ENCODE measurements around the gene SDHD. TPM values are rescaled to one million over a fixed set of nuclear protein-coding genes. Genes with fewer than 3 reads are reported as not detected.

Gene SDHD
- total and polyA plus RNA-seq, 8 donors: 28.5 to 53.1 (median 39.7) TPM

- no peaks in the 10 kb centered on the region for H3K9me3 ChIP-seq
- no peaks in the 10 kb centered on the region for H3K4me1 ChIP-seq
- peaks cover 0 to 31% (median 0%) of the 10 kb centered on the region in 3 donors for H3K36me3 ChIP-seq
- intact Hi-C loops (cut with DNase I): no loop called here
- no peaks in the 10 kb centered on the region for H3K27me3 ChIP-seq
- FAIRE-seq (no peak), ATAC-seq (no peak), DNase-seq (no peak)
- no peak overlapping the region for H3K27ac ChIP-seq
- H3K4me3 ChIP-seq: no peak overlapping the region
- TF ChIP-seq CTCF (IDR thresholded peaks at IDR 0.05): no peak
- 73 to 86% methylated on average over 4 of the region's 4 CpGs for WGBS, 2 donors
Measured at GRCh38 chr11:112057170-112057569, 29.5 kb upstream of the SDHD start.

GRCh38 chr11:112058103-112058502 lies 28.6 kb upstream of the SDHD start:
- Histone ChIP-seq H3K27ac (no peak overlapping the region), H3K36me3 (peaks cover 0 to 28% (median 0%) of the 10 kb centered on the region in 3 donors), H3K4me1 (no peaks in the 10 kb centered on the region), H3K9me3 (no peaks in the 10 kb centered on the region), H3K4me3 (no peak overlapping the region), H3K27me3 (no peaks in the 10 kb centered on the region)
- no peak for FAIRE-seq
- TF ChIP-seq CTCF (IDR thresholded peaks at IDR 0.05): no peak
- intact Hi-C loops (cut with DNase I): no loop called here
- 22 to 44% methylated on average over 1 of the region's 1 CpG for WGBS, 2 donors
- DNase-seq: no peak
- no peak for ATAC-seq

- DNase-seq (no peak), FAIRE-seq (no peak), ATAC-seq (no peak)
- 83 to 93% methylated on average over 1 of the region's 1 CpG for WGBS, 2 donors
- intact Hi-C loops (cut with DNase I): no loop called here
- Histone ChIP-seq H3K4me3 (no peak overlapping the region), H3K27ac (no peak overlapping the region), H3K36me3 (peaks cover 0 to 18% (median 0%) of the 10 kb centered on the region in 3 donors), H3K4me1 (no peaks in the 10 kb centered on the region), H3K27me3 (no peaks in the 10 kb centered on the region), H3K9me3 (no peaks in the 10 kb centered on the region)
- TF ChIP-seq CTCF (IDR thresholded peaks at IDR 0.05): no peak
Measured at GRCh38 chr11:112062923-112063322, 23.8 kb upstream of the SDHD start.

GRCh38 chr11:112073941-112074811 lies 12.5 kb upstream of the SDHD start, which contains the start of the genes NKAPD1 and PIH1D2:
NKAPD1 (plus strand) TSS chr11:112074299; CDS start chr11:112075575, 1,276 bp downstream.
PIH1D2 (minus strand) TSS chr11:112074017; CDS start chr11:112073174, 843 bp downstream.
- H3K4me1 ChIP-seq: peaks cover 0 to 8% (median 3%) of the 10 kb centered on the region in 3 donors
- no peaks in the 10 kb centered on the region for H3K9me3 ChIP-seq
- H3K4me3 ChIP-seq: peak within 1 kb of the TSS; percentile 38 to 94 (median 72)
- no peaks in the 10 kb centered on the region for H3K27me3 ChIP-seq
- ATAC-seq (peak; percentile 94 to 95 (median 95)), DNase-seq (peak; percentile 63 to 84 (median 75)), FAIRE-seq (no peak)
- peak within 1 kb of the TSS; percentile 74 to 95 (median 80) for H3K27ac ChIP-seq
- TF ChIP-seq CTCF (IDR thresholded peaks at IDR 0.05): no peak
- peaks cover 0 to 9% (median 0%) of the 10 kb centered on the region in 3 donors for H3K36me3 ChIP-seq
- intact Hi-C loops (cut with DNase I): no loop called here
- WGBS, 2 donors: 0 to 1% methylated on average over 42 to 43 of the region's 43 CpGs

- no peak for TF ChIP-seq CTCF (IDR thresholded peaks at IDR 0.05)
- no peak overlapping the region for H3K27ac ChIP-seq
- H3K27me3 ChIP-seq: no peaks in the 10 kb centered on the region
- ATAC-seq (no peak), FAIRE-seq (no peak), DNase-seq (no peak)
- H3K36me3 ChIP-seq: peaks cover 0 to 55% (median 30%) of the 10 kb centered on the region in 3 donors
- H3K9me3 ChIP-seq: no peaks in the 10 kb centered on the region
- peaks cover 2 to 10% (median 3%) of the 10 kb centered on the region in 3 donors for H3K4me1 ChIP-seq
- intact Hi-C loops (cut with DNase I): no loop called here
- 72 to 76% methylated on average over 4 of the region's 4 CpGs for WGBS, 2 donors
- no peak overlapping the region for H3K4me3 ChIP-seq
Measured at GRCh38 chr11:112082729-112083128, 3.9 kb upstream of the SDHD start.
